OCI-LY3 (cell line): ENCODE measurements around the gene CYP11A1.
A peak's percentile ranks its signal among the peaks of the same experiment; 100 is the strongest.

Experiments used
- EZH2phosphoT487 ChIP-seq: fragments of 200-600 bp; shearing (Covaris generic); IDR thresholded peaks from 2 replicates; pipeline ENCODE4 v1.6.1; 2018; ENCODE audit warnings: antibody characterized with exemption, mixed run types, low read depth
- TF ChIP-seq, protein P1 (sequence below): fragments of 200-600, 300-600 bp; sonication (generic); IDR thresholded peaks from 2 replicates; pipeline ENCODE4 v1.5.1; 2014; ENCODE audit warnings: antibody characterized with exemption, low read length, low read depth

DNA sequence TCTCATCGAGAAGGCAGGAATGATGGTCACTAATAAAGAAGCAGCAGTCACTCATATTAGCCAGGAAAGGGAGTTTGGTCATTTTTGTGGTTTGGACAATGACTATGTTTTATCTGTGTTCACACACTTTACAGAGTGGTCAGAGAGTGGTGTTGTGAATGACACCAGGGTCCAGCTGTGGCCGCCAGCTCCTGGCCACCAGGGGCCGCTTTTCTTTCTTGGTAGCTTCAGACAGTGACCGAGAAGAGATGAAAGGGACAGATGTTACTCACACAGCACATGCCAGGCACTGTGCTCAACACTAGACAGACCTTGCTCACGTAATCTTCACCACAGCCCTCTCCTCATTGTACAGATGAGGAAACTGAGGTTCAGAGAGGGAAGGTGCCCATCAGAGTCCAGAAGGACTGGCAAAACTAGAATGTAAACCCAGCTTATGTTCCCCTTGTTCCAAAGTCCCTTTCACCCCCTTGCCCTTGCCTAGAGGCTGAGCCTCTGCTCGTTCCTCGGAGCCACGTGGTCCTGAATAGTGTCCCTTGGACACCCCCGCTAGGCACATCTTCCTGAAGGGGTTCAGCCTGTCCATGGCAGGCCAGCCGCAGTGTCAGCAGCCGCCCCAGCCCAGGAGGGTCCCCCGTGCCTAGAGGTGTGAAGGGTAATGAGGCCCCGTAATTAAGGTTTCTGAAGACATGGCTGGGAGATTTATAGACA, 55.6 kb downstream of the CYP11A1 start:
- TF ChIP-seq, protein P1, sequence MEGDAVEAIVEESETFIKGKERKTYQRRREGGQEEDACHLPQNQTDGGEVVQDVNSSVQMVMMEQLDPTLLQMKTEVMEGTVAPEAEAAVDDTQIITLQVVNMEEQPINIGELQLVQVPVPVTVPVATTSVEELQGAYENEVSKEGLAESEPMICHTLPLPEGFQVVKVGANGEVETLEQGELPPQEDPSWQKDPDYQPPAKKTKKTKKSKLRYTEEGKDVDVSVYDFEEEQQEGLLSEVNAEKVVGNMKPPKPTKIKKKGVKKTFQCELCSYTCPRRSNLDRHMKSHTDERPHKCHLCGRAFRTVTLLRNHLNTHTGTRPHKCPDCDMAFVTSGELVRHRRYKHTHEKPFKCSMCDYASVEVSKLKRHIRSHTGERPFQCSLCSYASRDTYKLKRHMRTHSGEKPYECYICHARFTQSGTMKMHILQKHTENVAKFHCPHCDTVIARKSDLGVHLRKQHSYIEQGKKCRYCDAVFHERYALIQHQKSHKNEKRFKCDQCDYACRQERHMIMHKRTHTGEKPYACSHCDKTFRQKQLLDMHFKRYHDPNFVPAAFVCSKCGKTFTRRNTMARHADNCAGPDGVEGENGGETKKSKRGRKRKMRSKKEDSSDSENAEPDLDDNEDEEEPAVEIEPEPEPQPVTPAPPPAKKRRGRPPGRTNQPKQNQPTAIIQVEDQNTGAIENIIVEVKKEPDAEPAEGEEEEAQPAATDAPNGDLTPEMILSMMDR: peak; percentile 38; the same call in 1 of the 2 replicates
- TF ChIP-seq EZH2phosphoT487: no peak
